ENCODE measurements around the gene E2F1.

DNA sequence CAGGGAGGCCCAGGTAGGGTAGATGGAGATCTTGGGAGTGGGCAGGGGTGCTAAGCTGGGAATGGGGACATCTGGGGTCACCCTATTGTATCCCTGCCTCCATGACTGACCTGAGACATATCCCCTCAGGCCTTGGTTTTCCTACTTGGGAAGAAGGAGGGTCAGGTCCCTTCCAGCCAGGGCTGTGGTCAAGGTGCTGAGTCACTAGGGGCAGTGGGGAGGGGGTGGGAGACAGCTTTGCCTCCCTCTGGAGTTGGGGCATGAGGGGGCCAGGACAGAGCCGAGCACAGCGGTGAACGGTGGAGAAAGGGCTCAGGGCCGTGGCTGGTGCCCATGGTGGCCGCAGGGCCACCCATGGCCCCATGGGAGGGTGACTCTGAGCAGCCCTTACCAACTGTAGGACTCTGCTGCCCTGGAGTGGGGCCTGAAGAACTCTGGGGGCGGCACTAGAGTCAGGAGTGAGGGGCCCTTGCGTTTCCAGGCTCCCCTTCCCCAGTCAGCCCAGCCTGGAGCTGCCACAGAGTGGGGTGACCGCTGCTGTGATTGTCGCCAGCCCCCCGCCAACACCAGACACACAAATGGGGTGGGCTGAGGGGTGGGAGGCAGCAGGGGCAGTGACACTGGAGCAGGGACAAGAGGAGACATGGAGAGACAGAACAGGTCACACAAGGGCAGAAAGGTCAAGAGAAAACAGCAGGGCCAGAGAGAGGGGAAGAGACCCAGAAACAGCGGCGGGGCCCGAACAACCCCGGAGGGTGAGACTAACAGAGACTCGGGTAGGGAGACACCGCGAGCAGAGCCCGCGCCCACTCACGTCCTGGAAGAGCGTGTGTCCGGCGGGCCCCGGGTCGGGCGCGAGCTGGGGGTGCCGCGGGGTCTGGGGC lies 12.5 kb downstream of the E2F1 start:
- no peak for TF ChIP-seq CTCF (IDR thresholded peaks at IDR 0.05; ENCODE audit: low read length)
- no peak for TF ChIP-seq EZH2 (optimal IDR thresholded peaks at IDR 0.05; ENCODE audit: low read depth, low read length)
